Effector CD4-positive, alpha-beta T cell (primary cell): ENCODE data around the gene CANT1.
A peak's percentile ranks its signal among the peaks of the same experiment; 100 is the strongest.

Source experiments
- DNase-seq: peaks from one replicate; pipeline ENCODE4 v3.0.0-alpha.2; 2020
- total RNA-seq: gene quantifications from one replicate; lab custom pipeline; 2026; lab: John Stamatoyannopoulos, UW

Gene CANT1
- total RNA-seq, result 39.8 reads per million, percentile 63 among the genes with 10 or more reads in this experiment

DNA sequence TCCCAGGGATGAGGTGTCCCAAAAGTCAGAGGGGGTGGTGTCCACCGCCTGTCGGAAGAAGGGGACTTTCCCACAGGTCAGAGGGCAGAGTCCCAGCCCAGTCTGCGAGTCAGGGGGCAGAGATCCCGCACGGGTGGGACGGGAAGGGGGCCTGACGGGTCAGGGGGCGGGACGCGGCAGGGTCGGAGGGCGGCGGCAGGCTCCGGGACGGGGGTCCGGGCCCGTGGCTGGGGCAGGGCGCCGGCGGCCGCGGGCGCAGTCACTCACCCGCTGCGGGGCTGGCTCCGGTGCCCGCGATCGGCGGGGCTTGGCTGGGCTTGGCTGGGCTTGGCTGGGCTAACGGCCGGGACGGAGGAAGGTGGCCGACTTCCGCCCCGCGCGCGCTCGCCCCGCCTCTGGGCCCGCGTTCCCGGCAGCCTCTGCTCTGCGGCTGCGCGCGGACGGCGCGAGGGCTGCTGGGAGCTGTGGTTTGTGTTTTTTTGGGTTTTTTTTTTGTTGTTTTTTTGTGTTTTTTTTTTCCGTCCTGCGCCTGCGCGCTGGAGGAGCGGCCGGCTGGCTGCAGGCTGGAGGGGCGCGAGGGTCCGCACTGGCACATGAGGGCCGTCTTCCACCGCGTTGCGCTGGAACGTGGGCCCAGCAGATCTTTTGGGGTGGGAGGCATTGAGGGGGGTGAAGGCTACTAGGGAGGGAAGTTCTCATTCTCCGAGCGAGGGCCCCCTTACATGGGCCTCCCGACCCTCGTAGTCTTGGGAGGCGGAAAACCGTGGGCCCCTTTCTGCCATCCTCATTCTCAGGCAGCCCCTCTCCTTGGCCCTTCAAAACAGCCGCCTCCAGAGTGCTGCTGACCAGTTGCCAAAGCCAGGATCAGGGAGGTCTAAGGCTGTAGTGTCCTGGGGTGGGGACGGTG is at the start of gene CANT1:
Gene CANT1, minus strand, starts transcription at position 368 of the 907 bp plus-strand sequence. CDS start 12,142 bp downstream, outside the sequence.
- peak; percentile 72 for DNase-seq

DNA sequence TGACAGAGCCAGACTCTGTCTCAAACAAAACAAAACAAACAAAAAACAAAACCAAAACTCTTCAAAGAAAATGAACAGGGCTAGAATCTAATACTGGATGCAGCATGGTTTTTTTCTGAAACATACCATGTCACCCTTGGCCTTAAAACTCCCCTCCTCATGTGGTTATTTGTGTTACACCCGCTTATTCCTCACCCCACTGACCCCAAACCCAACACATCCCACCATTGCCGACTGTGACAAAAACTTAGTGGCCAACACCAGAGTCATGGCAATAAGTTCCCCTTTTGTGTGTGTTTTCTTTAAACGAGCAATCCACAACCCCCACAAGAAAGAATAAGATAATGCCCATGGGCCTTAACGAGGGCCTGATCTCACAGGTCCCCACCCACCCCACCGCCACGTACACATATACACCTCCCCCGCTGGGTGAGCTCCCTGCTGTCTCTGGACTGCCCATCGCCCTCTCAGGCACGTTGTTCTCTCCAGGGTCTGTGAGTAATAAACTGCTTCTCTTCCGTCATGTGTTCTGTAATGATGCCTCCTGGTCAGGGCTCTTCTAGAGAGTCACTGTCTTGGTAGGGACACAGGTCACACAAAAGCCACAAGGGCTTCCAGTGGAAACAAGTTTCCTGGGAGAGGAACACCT is 48.3 kb upstream of the CANT1 start:
- DNase-seq, result no peak

DNA sequence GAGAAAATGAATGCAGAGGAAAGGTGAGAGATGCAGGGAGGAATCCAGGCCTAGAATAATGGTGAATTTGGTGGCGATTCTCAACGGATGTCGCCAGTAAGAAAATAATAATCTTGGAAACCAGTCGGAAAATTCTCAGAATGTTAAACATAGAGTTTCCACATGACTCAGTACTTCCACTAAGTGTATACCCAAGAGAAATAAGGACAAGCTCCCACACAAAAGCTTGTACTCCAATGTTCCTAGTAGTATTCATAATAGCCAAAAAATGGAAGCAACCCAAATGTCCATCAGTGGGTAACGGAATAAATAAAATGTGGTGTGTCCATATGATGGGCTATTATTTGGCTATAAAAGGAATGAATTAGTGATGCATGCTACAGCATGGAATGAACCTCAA is 45.6 kb upstream of the CANT1 start:
- DNase-seq, result no peak

DNA sequence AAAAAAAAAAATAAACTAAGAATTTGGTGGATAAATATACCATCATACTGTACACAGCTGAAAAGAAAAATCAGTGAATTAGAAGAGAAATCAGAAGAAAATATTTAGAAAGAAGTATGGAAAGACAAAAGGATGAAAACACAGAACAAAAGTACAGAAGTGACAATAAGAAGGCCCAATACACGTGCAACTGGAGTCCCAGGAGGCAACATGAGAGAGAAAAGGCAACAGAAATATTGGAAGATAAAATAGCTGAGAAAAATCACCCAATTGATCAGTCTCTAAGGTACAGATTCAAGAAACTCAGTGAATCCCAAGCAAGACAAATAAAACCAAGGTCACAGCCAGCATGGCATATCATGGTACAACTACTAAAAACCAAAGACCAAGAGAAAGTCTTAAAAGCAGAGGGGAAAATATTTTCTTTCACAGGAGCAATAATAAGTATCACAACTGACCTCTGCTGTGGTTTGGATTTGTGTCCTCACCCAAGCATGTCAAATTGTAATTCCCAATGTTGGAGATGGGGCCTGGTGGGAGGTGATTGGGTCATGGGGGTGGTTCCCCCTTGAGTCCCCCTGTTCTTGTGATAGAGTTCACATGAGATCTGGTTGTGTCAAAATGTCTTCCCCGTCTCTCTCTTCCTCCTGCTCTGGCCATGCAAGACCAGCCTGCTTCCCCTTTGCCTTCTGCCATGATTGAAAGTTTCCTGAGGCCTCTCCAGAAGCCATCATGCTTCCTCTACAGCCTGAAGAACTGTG is 44.8 kb upstream of the CANT1 start:
- no peak for DNase-seq

DNA sequence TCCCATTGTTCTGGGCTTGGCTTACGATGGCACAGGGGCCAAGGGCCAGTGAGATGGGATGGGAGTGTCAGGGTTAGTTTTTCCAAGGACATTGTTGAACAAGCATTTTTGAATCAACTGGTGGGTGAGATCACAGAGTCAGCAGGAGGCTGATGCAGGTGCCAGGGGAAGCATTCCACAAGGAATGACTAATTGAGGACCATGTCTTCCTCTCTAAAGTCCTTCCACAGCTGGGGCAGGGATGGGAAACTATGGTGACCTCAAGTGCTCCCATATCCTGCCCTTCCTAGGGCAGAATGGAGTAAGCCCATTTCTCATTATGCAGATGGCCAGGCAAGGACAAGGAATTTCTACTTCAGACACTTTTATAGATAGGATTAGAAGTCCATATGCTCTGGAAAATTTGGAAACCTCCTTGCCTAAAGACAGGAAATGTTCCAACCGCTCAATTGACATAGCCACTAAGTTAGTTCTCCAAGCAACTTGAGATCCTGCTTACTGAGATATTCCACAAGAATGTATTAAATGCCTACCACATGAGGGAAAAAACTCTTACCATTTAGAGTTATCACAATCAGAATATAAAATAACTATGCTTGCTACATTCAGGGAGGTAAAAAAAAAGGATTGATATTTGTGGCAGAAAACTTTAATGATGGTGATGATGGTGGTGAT is 43.8 kb upstream of the CANT1 start:
- no peak for DNase-seq

DNA sequence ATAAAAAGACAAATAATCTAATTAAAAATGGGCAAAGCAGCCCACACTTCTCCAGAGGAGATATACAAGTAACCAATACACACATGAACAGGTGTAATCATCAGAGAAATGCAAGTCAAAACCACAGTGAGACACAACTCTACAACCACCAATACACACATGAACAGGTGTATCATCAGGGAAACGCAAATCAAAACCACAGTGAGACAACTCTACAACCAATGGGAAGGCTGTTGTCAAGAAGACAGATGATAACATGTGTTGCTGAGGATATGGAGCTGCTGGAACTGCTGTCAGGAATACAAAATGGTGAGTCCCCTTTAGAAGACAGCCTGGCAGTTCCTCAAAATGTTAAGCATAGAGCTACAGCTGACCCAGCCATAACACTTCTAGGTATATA is 42.6 kb upstream of the CANT1 start:
- no peak for DNase-seq

DNA sequence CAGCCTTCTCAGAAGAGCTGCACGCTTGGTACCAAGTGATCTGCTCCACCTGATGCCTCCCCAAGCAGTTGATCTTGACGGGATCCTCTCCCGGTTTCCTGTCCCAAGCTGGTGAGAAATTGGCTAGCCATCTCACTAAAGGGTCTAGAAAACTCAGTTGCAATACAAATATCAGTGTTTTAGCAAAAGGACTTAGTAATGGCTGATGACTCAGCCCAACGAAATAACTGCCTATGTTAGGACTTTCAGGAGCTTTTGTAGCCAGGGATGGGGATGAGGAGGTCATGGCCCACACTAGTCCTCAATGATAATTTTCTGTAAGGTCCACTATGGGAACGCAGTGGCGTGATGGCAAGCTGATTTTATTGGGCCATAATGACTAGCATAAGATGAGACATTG is 41.7 kb upstream of the CANT1 start:
- no peak for DNase-seq

DNA sequence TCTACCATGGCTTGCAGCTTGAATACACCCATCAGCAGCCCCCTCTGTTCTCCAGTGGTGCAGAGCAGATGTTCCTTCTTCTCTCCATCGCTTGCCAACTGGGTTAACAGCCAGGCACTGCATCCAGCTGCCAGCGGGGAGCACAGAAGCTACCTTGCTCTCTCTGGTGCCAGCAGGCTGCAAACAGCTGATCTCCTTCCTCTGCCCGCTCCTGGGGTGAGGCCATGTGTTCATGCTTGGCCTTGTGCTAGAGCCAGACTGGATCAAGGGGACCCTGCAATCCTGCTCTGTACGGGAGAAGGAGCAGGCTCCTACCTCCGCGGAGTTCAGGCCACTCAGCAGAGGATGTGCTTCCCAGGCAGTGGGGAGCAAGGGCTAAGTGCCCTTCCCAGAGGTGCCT is 41.0 kb upstream of the CANT1 start:
- DNase-seq, result no peak

DNA sequence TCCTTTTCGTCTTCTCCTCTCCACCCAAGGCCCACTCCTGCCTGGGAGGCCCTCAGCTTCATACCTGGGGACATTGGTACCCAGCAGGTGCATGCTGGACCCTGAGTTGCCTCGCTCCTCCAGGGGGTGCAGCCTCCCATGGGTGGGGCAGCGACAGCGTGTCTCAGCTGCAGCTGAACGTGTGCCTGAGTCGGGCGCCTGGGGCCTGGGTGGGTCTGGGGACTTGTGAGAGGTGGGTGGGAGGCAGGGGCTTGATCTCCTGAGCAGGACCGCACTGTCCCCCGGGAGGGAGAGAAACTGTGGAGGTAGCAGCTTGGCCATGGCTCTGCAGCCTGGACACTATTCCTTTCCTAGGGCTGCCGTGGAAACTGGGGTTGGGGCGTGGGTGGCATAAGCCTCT is 40.3 kb upstream of the CANT1 start:
- no peak for DNase-seq

DNA sequence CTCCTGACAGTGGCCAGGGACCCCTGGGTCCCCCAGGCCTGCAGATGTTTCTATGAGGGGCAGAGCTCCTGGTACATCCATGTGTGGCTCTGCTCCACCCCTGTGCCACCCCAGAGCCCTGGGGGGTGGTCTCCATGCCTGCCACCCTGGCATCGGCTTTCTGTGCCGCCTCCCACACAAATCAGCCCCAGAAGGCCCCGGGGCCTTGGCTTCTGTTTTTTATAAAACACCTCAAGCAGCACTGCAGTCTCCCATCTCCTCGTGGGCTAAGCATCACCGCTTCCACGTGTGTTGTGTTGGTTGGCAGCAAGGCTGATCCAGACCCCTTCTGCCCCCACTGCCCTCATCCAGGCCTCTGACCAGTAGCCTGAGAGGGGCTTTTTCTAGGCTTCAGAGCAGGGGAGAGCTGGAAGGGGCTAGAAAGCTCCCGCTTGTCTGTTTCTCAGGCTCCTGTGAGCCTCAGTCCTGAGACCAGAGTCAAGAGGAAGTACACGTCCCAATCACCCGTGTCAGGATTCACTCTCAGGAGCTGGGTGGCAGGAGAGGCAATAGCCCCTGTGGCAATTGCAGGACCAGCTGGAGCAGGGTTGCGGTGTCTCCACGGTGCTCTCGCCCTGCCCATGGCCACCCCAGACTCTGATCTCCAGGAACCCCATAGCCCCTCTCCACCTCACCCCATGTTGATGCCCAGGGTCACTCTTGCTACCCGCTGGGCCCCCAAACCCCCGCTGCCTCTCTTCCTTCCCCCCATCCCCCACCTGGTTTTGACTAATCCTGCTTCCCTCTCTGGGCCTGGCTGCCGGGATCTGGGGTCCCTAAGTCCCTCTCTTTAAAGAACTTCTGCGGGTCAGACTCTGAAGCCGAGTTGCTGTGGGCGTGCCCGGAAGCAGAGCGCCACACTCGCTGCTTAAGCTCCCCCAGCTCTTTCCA is 39.5 kb upstream of the CANT1 start:
- DNase-seq, result no peak

DNA sequence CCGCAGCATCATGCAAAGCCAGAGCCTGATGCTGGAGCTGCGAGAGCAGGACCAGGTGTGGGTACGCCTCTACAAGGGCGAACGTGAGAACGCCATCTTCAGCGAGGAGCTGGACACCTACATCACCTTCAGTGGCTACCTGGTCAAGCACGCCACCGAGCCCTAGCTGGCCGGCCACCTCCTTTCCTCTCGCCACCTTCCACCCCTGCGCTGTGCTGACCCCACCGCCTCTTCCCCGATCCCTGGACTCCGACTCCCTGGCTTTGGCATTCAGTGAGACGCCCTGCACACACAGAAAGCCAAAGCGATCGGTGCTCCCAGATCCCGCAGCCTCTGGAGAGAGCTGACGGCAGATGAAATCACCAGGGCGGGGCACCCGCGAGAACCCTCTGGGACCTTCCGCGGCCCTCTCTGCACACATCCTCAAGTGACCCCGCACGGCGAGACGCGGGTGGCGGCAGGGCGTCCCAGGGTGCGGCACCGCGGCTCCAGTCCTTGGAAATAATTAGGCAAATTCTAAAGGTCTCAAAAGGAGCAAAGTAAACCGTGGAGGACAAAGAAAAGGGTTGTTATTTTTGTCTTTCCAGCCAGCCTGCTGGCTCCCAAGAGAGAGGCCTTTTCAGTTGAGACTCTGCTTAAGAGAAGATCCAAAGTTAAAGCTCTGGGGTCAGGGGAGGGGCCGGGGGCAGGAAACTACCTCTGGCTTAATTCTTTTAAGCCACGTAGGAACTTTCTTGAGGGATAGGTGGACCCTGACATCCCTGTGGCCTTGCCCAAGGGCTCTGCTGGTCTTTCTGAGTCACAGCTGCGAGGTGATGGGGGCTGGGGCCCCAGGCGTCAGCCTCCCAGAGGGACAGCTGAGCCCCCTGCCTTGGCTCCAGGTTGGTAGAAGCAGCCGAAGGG is 38.6 kb upstream of the CANT1 start:
- no peak for DNase-seq

DNA sequence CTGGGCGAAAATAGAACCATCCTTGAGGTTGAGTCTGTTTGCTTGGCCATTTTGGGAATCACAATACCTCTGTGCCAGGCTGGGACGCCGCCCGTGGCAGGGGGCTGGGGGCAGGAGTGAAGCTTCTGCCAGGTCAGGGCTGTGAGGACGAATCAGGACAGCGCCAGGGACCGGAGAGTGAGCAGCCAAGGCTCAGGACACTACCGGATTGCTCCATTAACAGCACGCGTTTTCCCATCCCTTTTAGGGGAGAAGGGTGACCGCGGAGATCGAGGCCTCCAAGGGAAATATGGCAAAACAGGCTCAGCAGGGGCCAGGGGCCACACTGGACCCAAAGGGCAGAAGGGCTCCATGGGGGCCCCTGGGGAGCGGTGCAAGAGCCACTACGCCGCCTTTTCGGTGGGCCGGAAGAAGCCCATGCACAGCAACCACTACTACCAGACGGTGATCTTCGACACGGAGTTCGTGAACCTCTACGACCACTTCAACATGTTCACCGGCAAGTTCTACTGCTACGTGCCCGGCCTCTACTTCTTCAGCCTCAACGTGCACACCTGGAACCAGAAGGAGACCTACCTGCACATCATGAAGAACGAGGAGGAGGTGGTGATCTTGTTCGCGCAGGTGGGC is 37.8 kb upstream of the CANT1 start:
- no peak for DNase-seq

DNA sequence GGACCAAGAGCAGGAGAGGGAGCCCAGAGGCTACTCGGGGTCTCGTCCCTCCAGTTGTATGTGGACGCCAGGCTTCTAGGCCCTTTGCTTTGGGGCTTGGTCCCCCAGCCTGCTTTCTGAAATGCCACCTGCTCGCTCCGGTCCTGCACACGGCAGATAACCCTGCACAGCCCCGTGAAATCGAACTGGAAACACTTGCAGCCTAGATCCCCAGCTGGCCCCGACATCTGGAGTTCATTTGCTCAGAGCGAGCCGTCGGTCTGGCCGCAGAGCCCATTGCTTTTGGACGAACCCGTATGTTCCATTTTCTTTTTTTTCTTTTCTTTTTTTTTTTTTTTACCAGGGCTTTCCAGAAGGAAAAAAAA is 37.3 kb upstream of the CANT1 start:
- no peak for DNase-seq

DNA sequence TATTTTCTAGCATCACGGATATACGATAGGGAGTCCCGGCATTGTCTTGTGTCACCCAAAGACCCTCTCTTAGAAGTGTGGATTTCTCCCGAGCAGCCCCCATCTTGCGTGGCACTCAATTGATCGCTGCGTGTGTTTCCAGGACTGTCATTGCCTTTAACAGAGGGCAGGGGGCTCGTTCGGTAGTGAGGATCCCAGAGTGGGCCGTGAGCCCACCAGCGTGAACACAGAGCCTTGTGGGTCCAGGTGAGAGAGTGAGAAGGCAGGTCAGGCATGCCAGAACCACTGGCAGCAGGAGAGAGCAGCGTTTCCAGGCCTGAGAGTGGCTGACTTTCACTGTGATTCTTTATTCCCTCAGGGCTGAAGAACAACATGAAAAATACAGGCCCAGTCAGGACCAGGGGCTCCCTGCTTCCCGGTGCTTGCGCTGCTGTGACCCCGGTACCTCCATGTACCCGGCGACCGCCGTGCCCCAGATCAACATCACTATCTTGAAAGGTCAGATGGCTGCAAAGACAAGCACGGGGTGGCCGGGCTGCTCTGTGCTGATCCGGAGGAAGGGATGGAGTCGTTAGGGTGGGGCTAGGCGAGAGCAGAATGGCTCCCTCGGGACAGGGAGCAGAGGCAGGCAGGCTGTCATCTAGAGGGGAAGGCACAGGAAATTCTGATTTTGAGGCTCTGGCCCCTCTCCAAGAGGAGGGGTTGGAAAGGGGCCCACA is 36.8 kb upstream of the CANT1 start:
- no peak for DNase-seq

DNA sequence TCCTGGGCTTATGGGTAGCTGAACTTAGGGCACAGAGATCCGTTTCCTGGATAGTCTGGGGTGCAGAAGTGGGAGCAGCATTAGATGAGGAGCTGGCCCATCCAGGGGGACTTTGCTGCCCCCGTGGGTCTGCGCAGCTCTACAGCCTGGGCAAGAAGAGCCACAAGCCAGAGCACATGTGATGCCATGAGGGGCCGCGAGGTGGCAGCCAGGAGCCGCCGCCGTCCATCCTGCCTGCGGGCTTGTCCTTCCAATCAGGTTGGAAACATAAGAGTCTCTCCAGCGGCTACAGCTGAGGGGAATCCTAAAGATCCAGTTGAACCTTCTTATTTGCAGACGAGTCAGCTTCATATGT is 36.3 kb upstream of the CANT1 start:
- DNase-seq, result peak; percentile 42

DNA sequence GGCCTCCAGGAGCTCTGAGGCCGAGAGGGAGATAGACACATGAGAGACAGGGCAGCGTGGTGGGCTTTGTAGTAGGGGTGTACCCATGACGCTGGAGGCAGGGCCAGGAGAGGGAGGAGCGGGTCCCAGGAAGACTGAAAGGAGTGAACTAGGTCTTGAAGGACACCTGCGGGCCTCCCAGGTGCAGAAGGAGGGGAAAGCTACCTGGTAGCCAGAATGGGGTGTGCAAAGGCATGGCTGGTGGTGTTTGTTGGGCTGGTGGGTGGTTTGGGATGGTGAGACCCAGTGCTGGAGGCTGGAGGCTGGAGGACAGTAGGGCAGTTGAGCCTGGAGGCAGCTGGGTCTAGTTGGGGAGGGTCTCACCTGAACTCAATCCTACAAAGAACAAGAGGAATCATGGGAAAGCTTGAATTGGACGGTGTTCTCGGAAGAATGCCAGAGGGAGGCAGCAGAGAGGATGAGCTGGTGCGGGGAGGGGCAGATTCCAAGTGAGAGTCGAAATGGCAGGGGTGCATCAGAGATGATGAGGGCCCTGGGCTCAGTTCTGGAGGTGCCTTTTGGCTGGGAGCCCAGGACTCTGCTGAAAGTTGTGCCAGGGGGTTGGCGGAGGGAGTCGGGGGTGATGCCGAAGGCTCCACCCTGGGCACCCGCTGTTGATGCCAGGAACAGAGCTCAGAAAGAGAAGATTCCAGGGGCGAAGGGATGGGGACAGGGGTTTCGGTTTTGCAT is 35.6 kb upstream of the CANT1 start:
- DNase-seq, result no peak

DNA sequence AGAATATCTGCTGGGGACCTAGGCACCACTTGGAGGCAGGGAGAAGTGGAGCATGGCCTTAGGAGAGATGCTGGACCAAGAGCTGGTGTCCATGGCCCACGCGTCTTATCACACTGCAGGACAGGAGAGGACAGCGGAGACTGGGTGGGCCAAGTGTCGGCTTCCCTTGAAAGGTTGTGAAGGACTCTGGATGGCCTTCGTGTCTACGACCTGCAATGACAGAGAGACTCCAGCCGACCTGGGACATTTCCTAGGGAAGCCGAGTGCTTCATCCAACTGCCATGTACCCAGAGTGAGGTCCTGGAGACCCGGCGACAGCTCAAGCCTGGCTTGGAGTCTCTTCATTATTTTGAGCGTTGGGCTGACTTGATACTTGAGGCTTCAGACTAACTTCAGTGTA is 34.9 kb upstream of the CANT1 start:
- DNase-seq, result no peak

DNA sequence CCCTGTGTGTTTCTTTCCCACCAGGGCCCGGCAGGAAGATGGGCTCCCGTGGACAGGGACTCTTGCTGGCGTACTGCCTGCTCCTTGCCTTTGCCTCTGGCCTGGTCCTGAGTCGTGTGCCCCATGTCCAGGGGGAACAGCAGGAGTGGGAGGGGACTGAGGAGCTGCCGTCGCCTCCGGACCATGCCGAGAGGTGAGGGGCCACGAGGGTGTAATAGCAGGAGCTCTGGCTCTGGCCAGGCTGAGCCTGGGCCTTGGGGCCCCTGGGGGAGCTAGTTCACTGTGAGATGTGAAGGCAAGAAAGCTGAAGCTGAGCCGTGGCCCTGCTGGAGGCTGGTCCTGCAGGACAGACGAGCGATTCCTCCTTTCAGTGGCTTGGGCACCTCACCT is 34.4 kb upstream of the CANT1 start:
- DNase-seq, result no peak
